ENCODE results near the gene XPO1.
"Not testable (repeated sequence)": the region's sequence is repeated elsewhere in the genome, so short reads cannot be mapped to it uniquely, and the experiment has no call there.

Gene XPO1

GRCh38 chr2:61538200-61538919 lies at the start of gene XPO1:
Gene XPO1 (minus strand): TSS chr2:61538356. CDS start chr2:61533897, 4,459 bp downstream.
- DNase-seq, result peak; percentile 99

DNA sequence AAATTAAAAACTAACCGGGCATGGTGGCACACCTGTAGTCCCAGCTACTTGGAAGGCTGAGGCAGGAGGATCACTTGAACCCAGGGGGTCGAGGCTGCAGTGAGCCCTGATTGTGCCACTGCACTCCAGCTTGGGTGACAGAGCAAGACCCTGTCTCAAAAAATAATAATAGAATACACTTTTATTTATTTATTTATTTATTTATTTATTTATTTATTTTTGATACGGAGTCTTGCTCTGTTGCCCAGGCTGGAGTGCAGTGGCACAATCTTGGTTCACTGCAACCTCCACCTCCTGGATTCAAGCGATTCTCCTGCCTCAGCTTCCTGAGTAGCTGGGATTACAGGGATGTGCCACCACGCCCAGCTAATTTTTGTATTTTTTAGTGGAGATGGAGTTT lies 48.8 kb upstream of the XPO1 start:
- not testable (repeated sequence) for DNase-seq

GRCh38 chr2:61585383-61585782 lies 47.2 kb upstream of the XPO1 start:
- DNase-seq, result no peak

- DNase-seq, result not testable (repeated sequence)
Measured at GRCh38 chr2:61584368-61584767, 46.2 kb upstream of the XPO1 start.

- no peak for DNase-seq
Measured at GRCh38 chr2:61582165-61582564, 44.0 kb upstream of the XPO1 start.

DNA sequence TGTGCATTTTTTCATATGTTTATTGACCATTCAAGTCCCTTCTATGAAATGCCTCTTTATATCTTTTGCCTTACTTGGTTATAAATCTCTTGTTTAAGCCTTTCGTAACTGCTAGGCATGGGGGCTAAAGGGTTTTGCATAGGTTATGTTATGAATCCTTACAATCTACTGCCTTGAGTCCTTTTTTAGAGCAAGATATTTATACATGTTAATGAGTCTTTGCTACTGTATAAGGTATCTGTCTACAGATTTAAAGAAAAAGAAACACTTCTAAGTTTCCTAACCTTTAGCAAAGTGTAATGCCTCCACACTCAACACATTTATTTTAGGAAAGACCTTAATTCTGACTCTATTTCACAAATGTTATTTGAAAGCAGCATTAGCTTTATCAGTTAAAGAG lies 43.6 kb upstream of the XPO1 start:
- no peak for DNase-seq

DNA sequence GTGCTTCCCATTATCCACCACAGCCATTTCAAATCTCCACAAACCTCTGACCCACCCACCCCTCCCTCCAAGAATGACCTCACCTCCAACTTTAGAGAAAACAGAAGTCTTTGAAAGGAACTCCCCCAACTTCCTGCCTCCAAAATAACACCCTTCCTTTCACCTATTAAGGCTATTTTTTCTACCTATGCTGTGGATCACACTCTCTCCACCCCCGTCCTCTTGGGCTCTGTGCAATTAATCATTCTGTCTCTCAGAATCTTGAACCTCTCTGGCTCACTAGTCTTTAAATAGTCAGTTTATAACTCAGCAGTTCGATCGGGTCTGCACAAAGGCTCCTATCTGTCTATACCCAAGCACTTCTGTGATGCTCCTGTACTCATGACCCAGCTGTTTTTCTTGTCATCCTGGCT lies 37.3 kb upstream of the XPO1 start:
- no peak for DNase-seq

DNA sequence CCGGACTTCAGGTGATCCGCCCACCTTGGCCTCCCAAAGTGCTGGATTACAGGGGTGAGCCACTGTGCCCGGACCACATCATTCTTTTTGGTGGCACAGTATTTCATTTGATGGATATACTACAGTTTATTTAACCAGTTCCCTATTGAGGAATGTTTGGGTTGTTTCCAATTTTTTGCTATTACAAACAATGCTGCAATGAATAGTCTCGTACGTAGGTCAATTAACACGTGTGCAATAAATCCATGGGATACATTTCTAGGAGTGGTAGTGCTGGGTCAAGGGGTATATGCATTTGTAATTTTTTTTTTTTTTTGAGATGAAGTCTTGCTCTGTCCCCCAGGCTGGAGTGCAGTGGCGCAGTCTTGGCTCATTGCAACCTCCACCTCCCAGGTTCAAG lies 28.4 kb upstream of the XPO1 start:
- no peak for DNase-seq

GRCh38 chr2:61562615-61563014 lies 24.5 kb upstream of the XPO1 start:
- no peak for DNase-seq

GRCh38 chr2:61558160-61558559 lies 20.0 kb upstream of the XPO1 start:
- no peak for DNase-seq

DNA sequence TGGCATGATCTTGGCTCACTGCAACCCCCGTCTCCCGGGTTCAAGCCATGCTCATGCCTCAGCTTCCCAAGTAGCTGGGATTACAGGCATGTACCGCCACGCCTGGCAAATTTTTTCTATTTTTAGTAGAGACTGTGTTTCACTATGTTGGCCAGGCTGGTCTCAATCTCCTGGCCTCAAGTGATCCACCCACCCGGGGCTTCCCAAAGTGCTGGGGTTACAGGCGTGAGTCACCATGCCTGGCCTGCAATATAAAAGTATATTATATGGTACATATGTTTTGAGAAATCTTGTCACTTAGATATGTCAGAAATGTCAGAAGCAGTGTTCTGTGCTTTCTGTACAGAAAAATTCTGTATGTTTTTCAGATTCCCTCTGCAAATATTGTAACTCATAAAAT lies 19.2 kb upstream of the XPO1 start:
- no peak for DNase-seq

DNA sequence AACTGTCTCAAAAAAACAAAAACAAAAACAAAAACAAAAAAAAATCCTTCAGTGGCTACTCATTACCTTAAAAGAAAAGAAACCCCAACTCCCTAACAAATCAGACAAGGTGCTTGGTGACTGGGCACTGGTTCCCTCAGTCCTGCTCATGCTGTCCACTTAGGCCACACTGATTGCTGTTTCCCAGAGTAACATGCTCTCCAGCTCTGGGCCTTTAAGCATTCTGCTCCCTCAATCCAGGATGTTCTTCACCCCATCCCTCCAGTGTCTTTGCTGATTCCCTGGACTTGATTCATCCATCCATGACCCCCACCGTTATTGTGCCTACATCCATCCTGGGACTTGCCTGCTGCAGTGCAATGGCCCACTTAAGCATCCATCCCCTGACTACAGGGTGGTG lies 16.4 kb upstream of the XPO1 start:
- no peak for DNase-seq

- no peak for DNase-seq
Measured at GRCh38 chr2:61550375-61551209, 12.4 kb upstream of the XPO1 start.

GRCh38 chr2:61549546-61549945 lies 11.4 kb upstream of the XPO1 start:
- DNase-seq, result no peak

DNA sequence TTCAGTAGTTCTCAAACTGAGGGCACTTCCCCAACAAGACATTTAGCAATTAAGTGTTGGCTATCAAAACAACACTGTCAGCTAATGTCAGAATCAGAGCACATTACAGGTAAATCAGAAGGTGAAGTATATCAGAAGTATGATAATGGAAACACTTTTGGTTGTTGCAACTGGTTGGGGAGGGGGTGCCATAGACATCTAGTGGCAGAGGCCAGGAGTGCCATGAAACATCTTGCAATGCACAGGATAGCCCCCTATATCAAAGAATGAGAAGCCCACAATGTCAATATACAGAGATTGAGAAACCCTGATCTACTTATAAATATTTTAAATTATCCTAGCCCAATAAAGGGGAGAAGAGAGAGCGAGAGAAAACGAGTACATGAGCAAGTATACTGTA lies 4.9 kb upstream of the XPO1 start:
- DNase-seq, result no peak

DNA sequence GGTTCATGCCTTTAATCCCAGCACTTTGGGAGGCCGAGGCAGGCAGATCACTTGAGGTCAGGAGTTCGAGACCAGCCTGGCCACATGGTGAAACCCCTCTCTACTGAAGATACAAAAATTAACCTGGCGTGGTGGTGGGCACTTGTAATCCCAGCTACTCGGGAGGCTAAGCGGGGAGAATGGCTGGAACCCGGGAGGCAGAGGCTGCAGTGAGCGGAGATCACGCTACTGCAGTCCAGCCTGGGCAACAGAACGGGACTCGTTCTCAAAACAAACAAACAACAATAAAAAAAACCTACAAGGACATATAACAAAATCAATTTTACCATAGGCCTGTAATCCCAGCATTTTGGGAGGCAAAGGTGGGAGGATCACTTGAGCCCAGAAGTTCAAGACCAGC lies 2.0 kb upstream of the XPO1 start:
- not testable (repeated sequence) for DNase-seq

DNA sequence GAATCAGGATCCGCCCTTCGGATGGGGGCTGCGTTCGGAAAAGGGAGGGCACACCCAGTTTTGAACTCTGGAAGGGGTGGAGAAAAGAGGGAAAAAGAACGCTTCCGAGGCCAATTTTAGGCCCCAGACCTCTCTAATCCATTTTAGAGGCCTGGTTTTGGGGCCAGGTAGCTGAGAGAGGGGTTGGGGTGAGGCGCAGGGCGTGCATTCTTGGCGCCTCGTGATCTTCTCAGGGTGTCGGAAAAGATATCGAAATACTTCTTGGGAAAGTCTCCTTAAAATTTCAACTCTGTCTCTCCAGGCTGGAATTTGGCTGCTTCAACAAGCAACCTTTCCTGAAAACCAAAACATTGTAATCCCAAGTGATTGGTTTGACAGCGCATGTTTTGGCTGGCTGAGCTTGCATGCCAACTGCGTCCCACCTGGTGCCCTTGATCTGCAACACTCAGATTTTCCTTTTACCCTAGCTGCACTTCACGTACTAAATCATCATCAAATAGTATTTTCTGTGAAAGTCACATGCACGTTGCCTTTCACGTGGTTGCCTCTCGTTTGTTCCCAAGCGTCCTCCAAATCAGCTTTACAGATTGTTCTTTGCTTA lies 864 bp upstream of the XPO1 start:
- peak; percentile 42 for DNase-seq

DNA sequence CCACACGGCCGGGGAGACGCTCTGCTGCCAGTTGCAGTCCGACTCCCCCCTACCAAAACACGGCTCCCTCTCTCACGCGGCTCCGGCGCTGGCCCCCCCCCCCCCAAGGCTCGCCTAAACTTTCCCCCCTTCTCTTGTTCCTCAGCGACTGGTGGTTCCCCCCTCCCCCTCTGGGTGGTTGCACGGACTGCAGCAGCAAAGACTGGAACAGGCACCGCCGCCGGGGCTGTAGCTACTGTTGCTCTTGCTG lies 281 bp downstream of the XPO1 start:
- no peak for DNase-seq

- DNase-seq, result peak; percentile 24
Measured at GRCh38 chr2:61537277-61537949, 743 bp downstream of the XPO1 start.

- DNase-seq, result peak; percentile 89
Measured at GRCh38 chr2:61536572-61537276, 1.4 kb downstream of the XPO1 start.

- DNase-seq, result peak; percentile 23
Measured at GRCh38 chr2:61536180-61536571, 2.0 kb downstream of the XPO1 start.

DNA sequence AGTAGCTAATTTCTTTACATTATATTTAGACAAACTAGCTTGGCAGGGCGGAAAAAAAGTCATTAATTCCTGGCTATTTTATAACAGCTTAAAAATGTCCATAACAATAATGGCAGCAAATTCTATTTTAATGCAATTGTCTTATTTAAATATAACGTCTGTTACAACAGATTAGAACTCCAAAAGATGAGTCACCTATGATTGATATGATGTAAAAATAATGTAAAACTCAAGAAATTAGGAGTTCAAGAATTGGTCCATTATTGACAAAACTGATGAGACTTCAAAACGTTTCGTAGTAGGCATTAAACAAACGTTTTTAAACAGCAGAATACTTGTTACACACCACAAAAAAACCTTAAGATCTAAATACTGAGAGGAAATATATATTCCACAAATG lies 2.7 kb downstream of the XPO1 start:
- no peak for DNase-seq

DNA sequence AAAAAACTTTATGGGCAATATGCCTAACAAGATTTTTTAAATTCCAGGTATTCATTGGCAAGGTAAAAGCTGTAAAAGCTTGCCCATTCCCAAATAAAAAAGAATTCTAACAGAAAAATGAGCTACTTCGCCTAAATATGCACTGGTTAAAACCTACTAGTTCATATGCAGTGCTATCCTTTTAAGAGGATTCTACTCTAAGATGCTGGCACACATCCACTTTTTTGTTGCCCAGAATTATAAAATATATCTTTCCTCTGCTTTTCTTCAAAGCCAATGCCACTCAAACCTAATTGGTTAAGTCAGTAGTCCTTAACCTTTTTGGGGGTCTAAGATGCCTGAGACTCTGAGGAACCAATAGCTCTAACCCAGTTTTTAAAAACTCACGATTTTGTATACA lies 3.2 kb downstream of the XPO1 start:
- no peak for DNase-seq

All from CD4-positive, alpha-beta T cell treated with Interleukin-4 for 4 hours (primary cell).